HUES48 (cell line): ENCODE measurements around the gene ARFGEF3.

ENCODE experiments used
- H3K27ac ChIP-seq: one replicate; pipeline ENCODE4 v1.7.0; 2013; ENCODE audit warnings: low read depth, low read length, inconsistent platforms
- H3K27me3 ChIP-seq: 2 replicates; pipeline ENCODE4 v1.6.1; 2013; ENCODE audit warnings: mild to moderate bottlenecking, low read length; ENCODE audit not compliant: control insufficient read depth, insufficient read depth
- H3K36me3 ChIP-seq: 2 replicates; pipeline ENCODE4 v1.6.1; 2013; ENCODE audit warnings: low read length; ENCODE audit not compliant: control insufficient read depth, insufficient read depth
- H3K4me1 ChIP-seq: 2 replicates; pipeline ENCODE4 v1.6.1; 2013; ENCODE audit warnings: mild to moderate bottlenecking, low read length; ENCODE audit not compliant: control insufficient read depth, insufficient read depth
- H3K4me3 ChIP-seq: 2 replicates; pipeline ENCODE4 v1.5.1; 2013; ENCODE audit warnings: mild to moderate bottlenecking, low read depth, low read length
- H3K9ac ChIP-seq: 2 replicates; pipeline ENCODE4 v1.6.1; 2013; ENCODE audit warnings: mild to moderate bottlenecking, low read depth, low read length, moderate library complexity
- H3K9me3 ChIP-seq: 2 replicates; pipeline ENCODE4 v1.6.1; 2013; ENCODE audit warnings: low read length; ENCODE audit not compliant: control insufficient read depth, insufficient read depth

Gene ARFGEF3

GRCh38 chr6:138230759-138231380 lies 69.1 kb downstream of the ARFGEF3 start:
- Histone ChIP-seq H3K4me1 (no peaks in the 10 kb centered on the region), H3K36me3 (peaks cover 5% of the 10 kb centered on the region; the same call in 1 of the 2 replicates), H3K27ac (no peak overlapping the region), H3K9ac (no peak overlapping the region), H3K9me3 (no peaks in the 10 kb centered on the region), H3K4me3 (no peak overlapping the region), H3K27me3 (no peaks in the 10 kb centered on the region)

- H3K4me1 ChIP-seq: no peaks in the 10 kb centered on the region
- no peaks in the 10 kb centered on the region for H3K9me3 ChIP-seq
- no peaks in the 10 kb centered on the region for H3K27me3 ChIP-seq
- no peak overlapping the region for H3K9ac ChIP-seq
- no peak overlapping the region for H3K27ac ChIP-seq
- H3K4me3 ChIP-seq: no peak overlapping the region
- H3K36me3 ChIP-seq: peaks cover 5% of the 10 kb centered on the region; the same call in 1 of the 2 replicates
Measured at GRCh38 chr6:138231381-138231886, 69.7 kb downstream of the ARFGEF3 start.

GRCh38 chr6:138234363-138234762 lies 72.6 kb downstream of the ARFGEF3 start:
- H3K9me3 ChIP-seq: no peaks in the 10 kb centered on the region
- H3K4me1 ChIP-seq: no peaks in the 10 kb centered on the region
- no peak overlapping the region for H3K27ac ChIP-seq
- no peak overlapping the region for H3K9ac ChIP-seq
- no peaks in the 10 kb centered on the region for H3K27me3 ChIP-seq
- H3K4me3 ChIP-seq: no peak overlapping the region
- H3K36me3 ChIP-seq: peaks cover 5% of the 10 kb centered on the region; the same call in 1 of the 2 replicates

GRCh38 chr6:138235205-138235604 lies 73.5 kb downstream of the ARFGEF3 start:
- H3K36me3 ChIP-seq: no peaks in the 10 kb centered on the region
- H3K9ac ChIP-seq: no peak overlapping the region
- no peak overlapping the region for H3K27ac ChIP-seq
- H3K27me3 ChIP-seq: no peaks in the 10 kb centered on the region
- no peaks in the 10 kb centered on the region for H3K9me3 ChIP-seq
- no peak overlapping the region for H3K4me3 ChIP-seq
- no peaks in the 10 kb centered on the region for H3K4me1 ChIP-seq

- H3K27me3 ChIP-seq: no peaks in the 10 kb centered on the region
- peaks cover 2% of the 10 kb centered on the region; the same call in 1 of the 2 replicates for H3K4me1 ChIP-seq
- no peak overlapping the region for H3K9ac ChIP-seq
- H3K36me3 ChIP-seq: no peaks in the 10 kb centered on the region
- H3K4me3 ChIP-seq: no peak overlapping the region
- no peak overlapping the region for H3K27ac ChIP-seq
- no peaks in the 10 kb centered on the region for H3K9me3 ChIP-seq
Measured at GRCh38 chr6:138235693-138236092, 74.0 kb downstream of the ARFGEF3 start.

- Histone ChIP-seq H3K4me3 (no peak overlapping the region), H3K36me3 (no peaks in the 10 kb centered on the region), H3K4me1 (peaks cover 3% of the 10 kb centered on the region; the same call in 1 of the 2 replicates), H3K27ac (no peak overlapping the region), H3K9ac (no peak overlapping the region), H3K9me3 (no peaks in the 10 kb centered on the region), H3K27me3 (no peaks in the 10 kb centered on the region)
Measured at GRCh38 chr6:138237463-138237862, 75.7 kb downstream of the ARFGEF3 start.

GRCh38 chr6:138238368-138238767 lies 76.6 kb downstream of the ARFGEF3 start:
- Histone ChIP-seq H3K27ac (no peak overlapping the region), H3K9ac (no peak overlapping the region), H3K36me3 (no peaks in the 10 kb centered on the region), H3K4me1 (peaks cover 3% of the 10 kb centered on the region; the same call in 1 of the 2 replicates), H3K27me3 (no peaks in the 10 kb centered on the region), H3K9me3 (no peaks in the 10 kb centered on the region), H3K4me3 (no peak overlapping the region)

GRCh38 chr6:138239774-138240173 lies 78.0 kb downstream of the ARFGEF3 start:
- no peaks in the 10 kb centered on the region for H3K9me3 ChIP-seq
- H3K36me3 ChIP-seq: no peaks in the 10 kb centered on the region
- H3K9ac ChIP-seq: no peak overlapping the region
- H3K27me3 ChIP-seq: no peaks in the 10 kb centered on the region
- H3K27ac ChIP-seq: no peak overlapping the region
- no peak overlapping the region for H3K4me3 ChIP-seq
- peaks cover 3% of the 10 kb centered on the region; the same call in 1 of the 2 replicates for H3K4me1 ChIP-seq

GRCh38 chr6:138240476-138241245 lies 78.9 kb downstream of the ARFGEF3 start:
- no peak overlapping the region for H3K27ac ChIP-seq
- no peak overlapping the region for H3K4me3 ChIP-seq

GRCh38 chr6:138241381-138241780 lies 79.6 kb downstream of the ARFGEF3 start:
- no peak overlapping the region for H3K9ac ChIP-seq
- peaks cover 3% of the 10 kb centered on the region; the same call in 1 of the 2 replicates for H3K4me1 ChIP-seq
- no peak overlapping the region for H3K4me3 ChIP-seq
- H3K27ac ChIP-seq: no peak overlapping the region
- peaks cover 8% of the 10 kb centered on the region; the same call in 1 of the 2 replicates for H3K36me3 ChIP-seq
- H3K9me3 ChIP-seq: no peaks in the 10 kb centered on the region
- H3K27me3 ChIP-seq: no peaks in the 10 kb centered on the region

More at GRCh38 chr6:138240476-138241245, 78.9 kb downstream of the ARFGEF3 start:
- Histone ChIP-seq H3K27me3 (no peaks in the 10 kb centered on the region), H3K9ac (no peak overlapping the region), H3K9me3 (no peaks in the 10 kb centered on the region), H3K36me3 (peaks cover 3% of the 10 kb centered on the region; the same call in 1 of the 2 replicates), H3K4me1 (peaks cover 3% of the 10 kb centered on the region; the same call in 1 of the 2 replicates)

- H3K36me3 ChIP-seq: peaks cover 8% of the 10 kb centered on the region; the same call in 1 of the 2 replicates
Measured at GRCh38 chr6:138241934-138242333, 80.2 kb downstream of the ARFGEF3 start.

More at GRCh38 chr6:138241934-138242333, 80.2 kb downstream of the ARFGEF3 start:
- Histone ChIP-seq H3K9me3 (no peaks in the 10 kb centered on the region), H3K9ac (no peak overlapping the region), H3K4me3 (no peak overlapping the region), H3K4me1 (peaks cover 3% of the 10 kb centered on the region; the same call in 1 of the 2 replicates), H3K27ac (no peak overlapping the region), H3K27me3 (no peaks in the 10 kb centered on the region)
